Mesenchymal stem cell (in vitro differentiated cells and primary cell): Measurements from ENCODE around the gene MRPL27.

Experiments used
- DNase-seq: peaks from one replicate; pipeline ENCODE4 v3.0.0-alpha.2; 2013
- H2AFZ ChIP-seq: one replicate; pipeline ENCODE4 v1.6.1; 2013; ENCODE audit warnings: low read depth, mild to moderate bottlenecking, control low read depth, inconsistent platforms, low read length, moderate library complexity
- H2AK5ac ChIP-seq: 2 replicates; pipeline ENCODE4 v1.6.1; 2013; ENCODE audit warnings: low read length, moderate library complexity, mild to moderate bottlenecking, inconsistent platforms; ENCODE audit not compliant: severe bottlenecking
- H2BK120ac ChIP-seq: one replicate; pipeline ENCODE4 v1.6.1; 2013; ENCODE audit warnings: low read depth, mild to moderate bottlenecking, inconsistent platforms, low read length, moderate library complexity
- H2BK12ac ChIP-seq, 2 experiments: one replicate each; pipeline ENCODE4 v1.6.1; 2013; ENCODE audit warnings: inconsistent platforms in 2 of 2, low read length in 2 of 2, mild to moderate bottlenecking in 2 of 2, moderate library complexity in 2 of 2, control low read depth in 1 of 2
- H2BK15ac ChIP-seq: one replicate; pipeline ENCODE4 v1.6.1; 2013; ENCODE audit warnings: mild to moderate bottlenecking, low read depth, inconsistent platforms; ENCODE audit not compliant: poor library complexity, severe bottlenecking
- H2BK5ac ChIP-seq: 2 replicates; pipeline ENCODE4 v1.6.1; 2013; ENCODE audit warnings: low read depth, mild to moderate bottlenecking, low read length, control low read depth, inconsistent platforms; ENCODE audit not compliant: poor library complexity, severe bottlenecking
- H3K14ac ChIP-seq, 2 experiments: one replicate each; pipeline ENCODE4 v1.6.1; 2013; ENCODE audit warnings: inconsistent platforms in 2 of 2, low read length in 2 of 2, control low read depth in 1 of 2, mild to moderate bottlenecking in 1 of 2, moderate library complexity in 1 of 2
- H3K18ac ChIP-seq, 2 experiments: one replicate each; pipeline ENCODE4 v1.6.1; 2013; ENCODE audit warnings: inconsistent platforms in 2 of 2, low read length in 2 of 2, control low read depth in 1 of 2, low read depth in 1 of 2, mild to moderate bottlenecking in 1 of 2
- H3K23ac ChIP-seq, 2 experiments: one replicate each; pipeline ENCODE4 v1.6.1; 2013; ENCODE audit warnings: inconsistent platforms in 2 of 2, low read length in 2 of 2, mild to moderate bottlenecking in 2 of 2, moderate library complexity in 2 of 2, control low read depth in 1 of 2
- H3K27ac ChIP-seq: 2 replicates; pipeline ENCODE4 v1.5.1; 2013; ENCODE audit warnings: mild to moderate bottlenecking, moderate library complexity, low read length, control low read depth, inconsistent platforms; ENCODE audit not compliant: poor library complexity, severe bottlenecking
- H3K27me3 ChIP-seq, 2 experiments: 2 replicates each; pipeline versions ENCODE4 v1.6.1 to v1.7.0; 2013; ENCODE audit warnings: low read length in 2 of 2, mild to moderate bottlenecking in 2 of 2, moderate library complexity in 2 of 2, control low read depth in 1 of 2, inconsistent platforms in 1 of 2; ENCODE audit not compliant: control insufficient read depth in 1 of 2, insufficient read depth in 1 of 2
- H3K36me3 ChIP-seq, 2 experiments: 2 replicates each; pipeline versions ENCODE4 v1.6.1 to v1.7.0; 2013; ENCODE audit warnings: low read length in 2 of 2, control low read depth in 1 of 2, inconsistent platforms in 1 of 2, low read depth in 1 of 2, mild to moderate bottlenecking in 1 of 2; ENCODE audit not compliant: insufficient read depth in 2 of 2, control insufficient read depth in 1 of 2
- H3K4ac ChIP-seq, 2 experiments: one replicate each; pipeline ENCODE4 v1.6.1; 2013; ENCODE audit warnings: inconsistent platforms in 2 of 2, low read length in 2 of 2, mild to moderate bottlenecking in 2 of 2, moderate library complexity in 2 of 2, control low read depth in 1 of 2, low read depth in 1 of 2
- H3K4me1 ChIP-seq: 2 replicates; pipeline ENCODE4 v1.6.1; 2013; ENCODE audit warnings: low read depth, low read length, control low read depth; ENCODE audit not compliant: control insufficient read depth, insufficient read depth
- H3K4me2 ChIP-seq: 2 replicates; pipeline ENCODE4 v1.6.1; 2013; ENCODE audit warnings: low read length, mild to moderate bottlenecking, inconsistent platforms; ENCODE audit not compliant: poor library complexity, severe bottlenecking
- H3K4me3 ChIP-seq, 2 experiments: 2 replicates each; pipeline versions ENCODE4 v1.5.1 to v1.7.0; 2013; ENCODE audit warnings: low read length in 2 of 2, mild to moderate bottlenecking in 2 of 2, control low read depth in 1 of 2, low read depth in 1 of 2; ENCODE audit not compliant: insufficient read depth in 1 of 2
- H3K79me1 ChIP-seq: replicated peaks from 2 replicates; pipeline ENCODE4 v1.6.1; 2013; ENCODE audit warnings: mild to moderate bottlenecking, control low read depth, low read length, inconsistent platforms; ENCODE audit not compliant: poor library complexity, severe bottlenecking
- H3K9ac ChIP-seq: 2 replicates; pipeline ENCODE4 v1.7.0; 2013; ENCODE audit warnings: mild to moderate bottlenecking, low read length, moderate library complexity
- H3K9me3 ChIP-seq: 2 replicates; pipeline ENCODE4 v1.7.0; 2013; ENCODE audit warnings: mild to moderate bottlenecking, low read length; ENCODE audit not compliant: control insufficient read depth
- H4K8ac ChIP-seq: one replicate; pipeline ENCODE4 v1.6.1; 2013; ENCODE audit warnings: inconsistent platforms, mild to moderate bottlenecking, low read length, moderate library complexity
- H4K91ac ChIP-seq: one replicate; pipeline ENCODE4 v1.6.1; 2013; ENCODE audit warnings: mild to moderate bottlenecking, low read length, inconsistent platforms
- WGBS: methylation state at CpG from one replicate; pipeline ENCODE4 v1.1.7; 2013; ENCODE audit warnings: mixed read lengths; 5-methylcytosine and 5-hydroxymethylcytosine counted together

MRPL27 gene

GRCh38 chr17:50346313-50347116 lies 26.5 kb downstream of the MRPL27 start:
- peak; percentile 42 for DNase-seq
- Histone ChIP-seq H3K36me3 (peaks cover 0 to 3% of the 10 kb centered on the region in 2 experiments), H3K27me3 (no peaks in the 10 kb centered on the region), H3K23ac (peak overlapping the region in 1 of 2 experiments; percentile 63), H3K27ac (no peak overlapping the region), H3K4ac (peak overlapping the region; percentile 93 to 94), H3K79me1 (peaks cover 26% of the 10 kb centered on the region), H2BK12ac (peak overlapping the region in 1 of 2 experiments; percentile 67), H3K14ac (peak overlapping the region in 1 of 2 experiments; percentile 99), H2BK5ac (peak overlapping the region; percentile 51), H3K9ac (peak overlapping the region; percentile 92), H3K9me3 (no peaks in the 10 kb centered on the region), H4K8ac (peak overlapping the region; percentile 97), H4K91ac (peak overlapping the region; percentile 94), H3K4me2 (peak overlapping the region; percentile 74), H2BK15ac (peak overlapping the region; percentile 34), H2AK5ac (no peak overlapping the region), H2BK120ac (peak overlapping the region; percentile 84), H2AFZ (peak overlapping the region; percentile 98), H3K18ac (peak overlapping the region; percentile 96 to 100), H3K4me3 (peak overlapping the region; percentile 99), H3K4me1 (peaks cover 31% of the 10 kb centered on the region)
- 2% methylated on average over 51 of the region's 57 CpGs for WGBS

GRCh38 chr17:50345432-50346312 lies 27.3 kb downstream of the MRPL27 start, which contains the start of gene XYLT2:
TSS of gene XYLT2 (plus strand) at chr17:50346126. CDS start at chr17:50346141, 15 bp downstream.
- Histone ChIP-seq H3K36me3 (peaks cover 0 to 3% of the 10 kb centered on the region in 2 experiments), H3K4ac (peak within 1 kb of the TSS; percentile 93 to 94), H2AFZ (peak within 1 kb of the TSS; percentile 98), H2BK15ac (peak within 1 kb of the TSS; percentile 34), H2AK5ac (no peak within 1 kb of the TSS), H3K27me3 (no peaks in the 10 kb centered on the region), H2BK120ac (peak within 1 kb of the TSS; percentile 84), H3K4me1 (peaks cover 30% of the 10 kb centered on the region), H3K79me1 (peaks cover 21% of the 10 kb centered on the region), H4K8ac (peak within 1 kb of the TSS; percentile 97), H3K27ac (peak within 1 kb of the TSS; percentile 20), H3K18ac (peak within 1 kb of the TSS; percentile 96 to 100), H3K9me3 (no peaks in the 10 kb centered on the region), H2BK5ac (peak within 1 kb of the TSS; percentile 51), H3K14ac (peak within 1 kb of the TSS in 1 of 2 experiments; percentile 99), H3K9ac (peak within 1 kb of the TSS; percentile 92), H3K4me2 (peak within 1 kb of the TSS; percentile 82), H2BK12ac (peak within 1 kb of the TSS in 1 of 2 experiments; percentile 67), H4K91ac (peak within 1 kb of the TSS; percentile 94), H3K4me3 (peak within 1 kb of the TSS; percentile 99), H3K23ac (peak within 1 kb of the TSS in 1 of 2 experiments; percentile 99)
- DNase-seq: peak; percentile 83
- WGBS: 6% methylated on average over 82 of the region's 87 CpGs

- no peak for DNase-seq
- Histone ChIP-seq H2AK5ac (no peak overlapping the region), H3K14ac (no peak overlapping the region), H3K18ac (no peak overlapping the region), H3K4me1 (peaks cover 29% of the 10 kb centered on the region), H3K36me3 (peaks cover 0 to 3% of the 10 kb centered on the region in 2 experiments), H3K79me1 (peaks cover 20% of the 10 kb centered on the region), H3K23ac (peak overlapping the region in 1 of 2 experiments; percentile 70), H3K9me3 (no peaks in the 10 kb centered on the region), H4K91ac (no peak overlapping the region), H2BK15ac (no peak overlapping the region), H3K27me3 (no peaks in the 10 kb centered on the region), H2BK5ac (no peak overlapping the region), H3K4me3 (no peak overlapping the region), H3K9ac (no peak overlapping the region), H3K27ac (no peak overlapping the region), H4K8ac (no peak overlapping the region), H2BK120ac (no peak overlapping the region), H3K4me2 (no peak overlapping the region), H3K4ac (no peak overlapping the region), H2AFZ (no peak overlapping the region), H2BK12ac (peak overlapping the region in 1 of 2 experiments; percentile 59)
- 79% methylated on average over 13 of the region's 13 CpGs for WGBS
These were observed 28.1 kb downstream of the MRPL27 start for GRCh38 chr17:50344731-50345365.
